ACC112 (cell line): ENCODE measurements around the gene CLCN7.

Source experiments
- H2AFZ ChIP-seq: fragments of 200-600 bp; sonication (generic); one replicate; pipeline ENCODE4 v1.6.0; 2017; ENCODE audit warnings: antibody characterized with exemption, low read length; ENCODE audit not compliant: unreplicated experiment
- H3K27ac ChIP-seq: fragments of 200-600 bp; sonication (generic); 2 replicates; pipeline ENCODE4 v1.5.1; 2014; ENCODE audit warnings: low read depth, mild to moderate bottlenecking, antibody characterized with exemption, low read length, moderate library complexity
- H3K27me3 ChIP-seq: fragments of 200-600 bp; sonication (generic); 2 replicates; pipeline ENCODE4 v1.6.1; 2014; ENCODE audit warnings: mild to moderate bottlenecking, antibody characterized with exemption, low read length, moderate library complexity, mixed read lengths; ENCODE audit not compliant: insufficient read depth
- H3K36me3 ChIP-seq: fragments of 200-600 bp; sonication (generic); 2 replicates; pipeline ENCODE4 v1.6.1; 2016; ENCODE audit warnings: mild to moderate bottlenecking, antibody characterized with exemption, low read length, moderate library complexity, mixed read lengths; ENCODE audit not compliant: insufficient read depth
- H3K4me1 ChIP-seq: fragments of 200-600 bp; sonication (generic); one replicate; pipeline ENCODE4 v1.6.1; 2016; ENCODE audit warnings: low read length, mixed read lengths; ENCODE audit not compliant: insufficient read depth, unreplicated experiment, control insufficient read depth
- H3K4me3 ChIP-seq: fragments of 200-600 bp; sonication (generic); 2 replicates; pipeline ENCODE4 v1.5.1; 2014; ENCODE audit warnings: mild to moderate bottlenecking, low read depth, low read length
- H3K79me2 ChIP-seq: fragments of 200-600 bp; sonication (generic); one replicate; pipeline ENCODE4 v1.6.0; 2016; ENCODE audit warnings: low read length; ENCODE audit not compliant: control insufficient read depth, unreplicated experiment, insufficient read depth

The CLCN7 gene

DNA sequence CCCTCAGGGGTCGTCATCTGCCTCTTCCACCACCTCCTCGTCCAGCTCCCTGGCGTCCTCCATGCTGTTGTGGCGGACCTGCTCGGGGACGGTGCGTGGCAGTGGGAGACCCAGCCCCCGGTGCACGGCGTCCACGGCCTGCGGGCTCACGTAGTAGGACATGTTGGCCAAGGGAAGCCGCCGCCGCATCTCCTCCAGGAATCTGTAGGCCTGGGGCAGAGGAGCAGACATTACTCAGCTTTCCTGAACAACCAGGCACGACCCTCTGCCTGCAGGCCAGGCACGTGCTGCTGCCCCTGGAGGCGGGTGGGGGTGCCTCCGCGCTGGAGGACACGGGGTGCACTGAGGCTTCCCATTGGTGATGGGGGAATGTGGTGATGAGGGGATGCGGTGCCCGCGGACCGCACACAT lies 36.1 kb upstream of the CLCN7 start:
- H2AFZ ChIP-seq = no peak overlapping the region
- H3K27ac ChIP-seq = no peak overlapping the region
- H3K4me1 ChIP-seq = no peaks in the 10 kb centered on the region
- no peak overlapping the region for H3K4me3 ChIP-seq
- peaks cover 9% of the 10 kb centered on the region; the same call in 1 of the 2 replicates for H3K36me3 ChIP-seq
- H3K79me2 ChIP-seq = no peaks in the 10 kb centered on the region
- H3K27me3 ChIP-seq = no peaks in the 10 kb centered on the region

DNA sequence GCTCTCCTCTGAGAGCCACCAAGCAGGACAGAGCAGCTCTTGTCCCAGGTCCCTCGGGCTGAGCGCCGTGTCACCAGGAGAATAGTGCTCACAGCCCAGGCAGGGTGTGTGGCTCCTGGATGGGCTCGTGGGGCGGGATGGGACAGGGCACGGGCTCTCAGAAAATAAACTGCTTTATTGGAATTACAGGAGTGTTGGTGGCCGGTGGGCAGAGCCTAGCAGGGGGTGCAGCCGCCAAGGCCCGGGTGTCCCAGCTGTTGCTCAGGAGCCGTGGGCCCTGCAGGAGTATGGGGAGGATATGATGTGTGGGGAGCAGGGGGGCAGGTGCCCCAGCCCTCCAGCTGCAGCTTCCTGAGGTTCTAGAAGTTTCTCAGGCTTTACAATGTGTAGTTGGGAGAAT lies 35.4 kb upstream of the CLCN7 start:
- no peaks in the 10 kb centered on the region for H3K27me3 ChIP-seq
- H3K79me2 ChIP-seq = no peaks in the 10 kb centered on the region
- H3K4me1 ChIP-seq = no peaks in the 10 kb centered on the region
- H3K36me3 ChIP-seq = peaks cover 9% of the 10 kb centered on the region; the same call in 1 of the 2 replicates
- no peak overlapping the region for H3K4me3 ChIP-seq
- no peak overlapping the region for H2AFZ ChIP-seq
- no peak overlapping the region for H3K27ac ChIP-seq

DNA sequence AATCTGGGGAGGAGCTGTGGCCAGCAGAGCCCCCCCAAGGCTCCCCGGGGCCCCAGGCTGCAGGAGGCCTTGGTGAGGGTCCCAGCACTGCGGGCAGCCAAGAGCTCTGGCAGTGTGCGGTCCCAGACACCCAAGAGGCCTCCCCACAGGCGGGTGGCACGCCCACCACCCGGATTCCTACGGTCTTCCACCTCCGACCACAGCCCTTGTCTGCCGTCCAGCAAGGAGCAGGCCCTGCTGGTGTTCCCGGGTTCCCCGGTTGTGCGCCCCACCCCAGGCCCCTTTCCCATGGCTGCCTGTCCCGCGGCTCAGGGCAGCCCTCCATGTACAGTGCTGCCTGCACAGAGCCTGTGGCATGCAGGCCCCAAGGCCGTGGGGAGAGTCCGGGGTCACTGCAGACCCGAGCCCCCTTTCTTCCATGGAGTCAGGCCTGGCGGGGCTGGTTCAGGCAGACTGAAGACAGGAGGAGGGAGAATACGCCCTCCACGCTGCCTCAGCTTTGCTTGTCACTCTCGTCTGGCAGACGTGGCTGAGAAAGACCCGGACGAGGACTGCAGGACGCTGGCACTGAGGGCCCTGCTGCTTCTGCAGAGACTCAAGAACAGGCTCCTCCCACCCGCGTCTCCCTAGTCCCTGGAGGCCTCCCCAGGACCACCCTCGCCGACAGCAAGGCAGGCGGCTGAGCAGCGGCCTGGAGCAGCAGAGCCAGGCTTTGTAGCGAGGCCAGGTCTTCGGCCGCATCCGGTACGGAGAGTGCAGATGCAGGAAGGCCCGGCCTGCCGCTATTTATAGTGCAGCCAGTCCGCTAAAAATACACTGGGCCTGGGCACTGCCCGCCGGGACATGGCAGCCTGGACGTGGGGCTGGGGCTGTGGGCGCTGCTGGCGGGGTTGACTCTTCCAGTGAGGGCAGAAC lies 34.7 kb upstream of the CLCN7 start:
- Histone ChIP-seq H3K27me3 (no peaks in the 10 kb centered on the region), H3K4me1 (no peaks in the 10 kb centered on the region), H3K36me3 (peaks cover 9% of the 10 kb centered on the region; the same call in 1 of the 2 replicates), H2AFZ (no peak overlapping the region), H3K27ac (no peak overlapping the region), H3K79me2 (no peaks in the 10 kb centered on the region), H3K4me3 (no peak overlapping the region)

DNA sequence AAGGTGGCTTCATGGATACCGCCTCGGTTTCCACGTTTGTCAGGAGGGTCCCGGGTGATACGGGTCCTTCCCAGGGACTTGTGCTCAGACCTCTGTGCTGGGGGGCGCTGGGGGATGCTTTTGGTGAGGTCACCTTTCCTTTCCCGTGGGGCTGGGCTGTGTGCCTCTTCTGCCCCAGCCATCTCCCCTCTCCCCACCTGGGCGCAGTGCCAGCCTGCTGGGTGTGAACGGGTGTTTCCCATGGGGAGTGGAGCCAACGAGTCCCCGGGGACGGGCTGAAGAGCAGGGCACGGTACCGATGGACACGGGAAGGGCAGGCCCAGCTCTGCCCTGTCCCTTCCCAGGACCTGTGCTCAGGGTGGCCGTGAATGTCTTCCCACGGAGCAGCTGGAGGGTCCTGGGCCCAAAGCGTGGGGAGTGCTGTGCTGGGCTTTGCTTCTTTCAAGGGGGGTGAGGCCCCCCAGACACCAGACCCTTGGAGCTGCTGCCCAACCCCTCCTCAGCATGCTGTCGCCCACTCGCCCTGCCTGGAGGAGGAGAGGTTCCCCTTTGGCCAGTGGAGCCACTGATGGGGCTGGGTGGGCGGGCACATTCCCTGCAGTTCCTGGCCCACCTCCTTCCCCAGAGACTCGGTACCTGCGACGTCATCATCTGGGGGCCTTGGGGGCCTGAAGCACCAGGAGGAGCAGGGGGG lies 33.8 kb upstream of the CLCN7 start:
- Histone ChIP-seq H3K36me3 (peaks cover 6% of the 10 kb centered on the region; the same call in 1 of the 2 replicates), H3K4me3 (no peak overlapping the region), H3K4me1 (no peaks in the 10 kb centered on the region), H3K27me3 (no peaks in the 10 kb centered on the region), H3K27ac (no peak overlapping the region), H2AFZ (no peak overlapping the region), H3K79me2 (no peaks in the 10 kb centered on the region)

DNA sequence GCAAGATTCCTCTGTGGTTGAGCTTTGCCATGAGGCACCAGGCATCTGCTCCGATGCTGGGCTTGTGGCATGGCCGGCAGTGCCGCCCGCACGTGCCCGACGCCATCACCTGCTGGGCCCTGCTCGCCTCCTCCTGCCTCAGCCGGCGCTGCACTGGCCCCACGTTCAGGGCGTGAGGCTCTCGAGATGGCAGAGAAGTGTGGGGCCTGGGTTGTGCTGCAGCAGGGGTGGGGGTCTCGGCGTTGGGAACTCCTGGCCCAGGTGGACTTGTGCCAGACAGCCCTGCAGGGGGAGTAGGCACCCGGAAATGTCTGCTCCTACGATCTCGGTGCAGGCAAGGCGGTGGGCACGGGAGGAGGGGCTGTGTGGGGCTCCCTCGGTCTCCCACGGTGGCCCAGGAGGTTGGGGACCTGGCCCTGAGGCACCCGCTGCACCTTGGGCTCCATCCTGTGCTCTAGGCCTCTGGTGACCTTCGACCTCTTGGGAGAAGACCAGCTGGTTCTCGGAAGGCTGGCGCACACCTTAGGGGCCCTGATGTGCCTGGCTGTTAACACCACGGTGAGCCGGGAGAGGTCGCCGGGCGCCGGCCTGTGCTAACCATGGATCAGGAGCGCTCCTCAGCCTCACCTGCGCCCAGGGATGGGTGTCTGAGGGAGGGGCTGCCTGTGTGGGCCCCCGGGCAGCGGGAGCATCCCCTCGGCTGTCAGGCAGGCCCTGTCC lies 31.8 kb upstream of the CLCN7 start:
- peaks cover 6% of the 10 kb centered on the region; the same call in 1 of the 2 replicates for H3K36me3 ChIP-seq
- H3K4me3 ChIP-seq = no peak overlapping the region

DNA sequence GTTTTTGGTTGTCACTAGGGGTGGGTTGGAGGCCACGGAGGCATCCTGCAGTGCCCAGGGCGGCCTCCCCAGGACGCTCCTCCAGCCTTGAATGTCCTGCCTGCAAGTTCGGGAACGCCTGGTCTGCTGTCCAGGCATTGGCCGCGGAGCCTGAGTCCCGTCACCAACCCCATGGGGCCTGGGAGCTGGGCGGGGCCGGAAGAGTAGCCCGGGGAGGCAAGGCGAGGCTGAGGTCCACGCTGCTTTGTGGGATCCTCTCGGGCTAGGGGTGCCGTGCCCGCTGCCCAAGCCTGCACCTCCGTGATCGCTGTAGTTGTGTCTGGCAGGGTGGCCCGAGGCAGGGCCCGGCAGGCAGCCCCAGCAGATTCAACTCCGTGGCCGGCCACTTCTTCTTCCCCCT lies 31.1 kb upstream of the CLCN7 start:
- H3K4me1 ChIP-seq = no peaks in the 10 kb centered on the region
- H3K27me3 ChIP-seq = no peaks in the 10 kb centered on the region
- H3K79me2 ChIP-seq = no peaks in the 10 kb centered on the region
- no peak overlapping the region for H3K27ac ChIP-seq
- H3K4me3 ChIP-seq = no peak overlapping the region
- H3K36me3 ChIP-seq = peaks cover 6% of the 10 kb centered on the region; the same call in 1 of the 2 replicates
- no peak overlapping the region for H2AFZ ChIP-seq

More for the DNA sequence above, 31.8 kb upstream of the CLCN7 start:
- Histone ChIP-seq H3K27ac (no peak overlapping the region), H2AFZ (no peak overlapping the region), H3K79me2 (no peaks in the 10 kb centered on the region), H3K4me1 (no peaks in the 10 kb centered on the region), H3K27me3 (no peaks in the 10 kb centered on the region)

DNA sequence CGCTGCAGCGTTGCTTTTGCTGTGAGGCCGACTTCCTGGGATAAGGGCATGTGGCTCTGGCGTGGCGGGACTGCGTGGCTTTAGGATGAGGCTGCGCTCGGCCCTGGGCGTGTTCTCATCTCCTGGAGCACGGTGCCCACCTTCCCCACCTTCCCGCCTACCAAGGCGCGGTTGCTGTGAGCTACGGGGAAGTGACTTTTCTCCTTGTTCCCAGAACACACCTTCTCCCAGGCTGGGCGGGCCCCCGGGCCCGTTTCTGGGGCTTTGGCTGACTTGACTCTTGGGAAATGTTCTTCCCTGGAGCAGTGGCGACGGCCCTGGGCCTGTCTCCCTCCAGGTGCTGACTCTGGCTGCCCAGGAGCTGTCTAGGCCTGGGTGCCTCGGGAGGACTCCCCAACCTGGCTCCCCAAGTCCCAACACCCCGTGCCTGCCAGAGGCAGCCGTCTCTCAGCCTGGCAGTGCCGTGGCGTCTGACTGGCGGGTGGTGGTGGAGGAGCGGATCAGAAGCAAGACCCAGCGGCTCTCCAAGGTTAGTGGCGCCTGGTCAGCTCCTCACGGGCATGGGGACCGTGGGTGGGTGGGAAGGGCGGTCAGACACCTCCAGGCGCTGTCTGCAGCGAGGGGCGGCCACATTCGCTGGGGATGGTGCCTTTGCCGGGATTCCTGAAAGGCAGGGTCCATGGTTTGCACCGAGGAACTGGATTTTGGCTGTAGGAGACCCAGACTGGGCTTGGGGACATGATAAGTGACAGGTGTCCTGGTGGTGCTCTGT lies 30.4 kb upstream of the CLCN7 start:
- H3K79me2 ChIP-seq = no peaks in the 10 kb centered on the region
- H3K4me3 ChIP-seq = no peak overlapping the region
- no peak overlapping the region for H3K27ac ChIP-seq
- no peaks in the 10 kb centered on the region for H3K4me1 ChIP-seq
- H3K36me3 ChIP-seq = peaks cover 6% of the 10 kb centered on the region; the same call in 1 of the 2 replicates
- no peaks in the 10 kb centered on the region for H3K27me3 ChIP-seq
- H2AFZ ChIP-seq = no peak overlapping the region

DNA sequence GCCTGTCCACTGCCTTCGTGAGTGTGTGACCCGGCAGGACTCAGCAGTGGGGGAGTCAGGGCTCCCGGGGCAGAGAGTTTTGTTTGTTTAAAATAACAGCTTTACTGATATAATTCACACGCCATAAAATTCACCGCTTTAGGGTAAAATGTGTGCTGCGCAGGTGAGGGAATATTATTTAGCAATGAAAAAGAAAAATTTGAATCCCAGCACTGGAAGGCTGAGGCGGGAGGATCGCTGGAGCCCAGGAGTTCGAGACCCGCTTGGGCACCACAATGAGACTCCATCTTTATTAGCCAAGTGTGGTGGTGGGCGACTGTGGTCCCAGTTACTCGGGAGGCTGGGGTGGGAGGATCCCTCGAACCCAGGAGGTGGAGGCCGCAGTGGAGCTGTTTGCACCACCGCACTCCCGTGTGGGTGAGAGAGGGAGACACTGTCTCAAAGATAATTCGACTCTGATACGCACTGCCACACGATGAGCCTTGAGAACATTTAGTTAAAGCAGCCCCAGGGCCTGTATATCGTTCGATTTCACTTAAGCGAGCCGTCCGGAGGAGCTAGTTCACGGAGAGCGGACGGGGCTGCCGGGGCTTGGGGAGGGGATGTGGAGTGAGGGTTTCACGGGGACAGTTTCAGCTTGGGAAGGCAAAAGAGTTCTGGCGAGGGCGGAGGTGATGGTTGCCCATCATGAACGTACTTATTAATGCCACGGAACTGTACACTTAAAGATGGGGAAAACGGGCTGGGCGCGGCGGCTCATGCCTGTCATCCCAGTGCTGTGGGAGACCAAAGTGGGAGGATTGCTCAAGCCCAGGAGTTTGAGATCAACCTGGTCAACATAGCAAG lies 28.5 kb upstream of the CLCN7 start:
- no peak overlapping the region for H3K4me3 ChIP-seq
- no peak overlapping the region for H3K27ac ChIP-seq
- H3K4me1 ChIP-seq = no peaks in the 10 kb centered on the region
- H2AFZ ChIP-seq = no peak overlapping the region
- no peaks in the 10 kb centered on the region for H3K79me2 ChIP-seq
- H3K27me3 ChIP-seq = no peaks in the 10 kb centered on the region
- peaks cover 6% of the 10 kb centered on the region; the same call in 1 of the 2 replicates for H3K36me3 ChIP-seq

DNA sequence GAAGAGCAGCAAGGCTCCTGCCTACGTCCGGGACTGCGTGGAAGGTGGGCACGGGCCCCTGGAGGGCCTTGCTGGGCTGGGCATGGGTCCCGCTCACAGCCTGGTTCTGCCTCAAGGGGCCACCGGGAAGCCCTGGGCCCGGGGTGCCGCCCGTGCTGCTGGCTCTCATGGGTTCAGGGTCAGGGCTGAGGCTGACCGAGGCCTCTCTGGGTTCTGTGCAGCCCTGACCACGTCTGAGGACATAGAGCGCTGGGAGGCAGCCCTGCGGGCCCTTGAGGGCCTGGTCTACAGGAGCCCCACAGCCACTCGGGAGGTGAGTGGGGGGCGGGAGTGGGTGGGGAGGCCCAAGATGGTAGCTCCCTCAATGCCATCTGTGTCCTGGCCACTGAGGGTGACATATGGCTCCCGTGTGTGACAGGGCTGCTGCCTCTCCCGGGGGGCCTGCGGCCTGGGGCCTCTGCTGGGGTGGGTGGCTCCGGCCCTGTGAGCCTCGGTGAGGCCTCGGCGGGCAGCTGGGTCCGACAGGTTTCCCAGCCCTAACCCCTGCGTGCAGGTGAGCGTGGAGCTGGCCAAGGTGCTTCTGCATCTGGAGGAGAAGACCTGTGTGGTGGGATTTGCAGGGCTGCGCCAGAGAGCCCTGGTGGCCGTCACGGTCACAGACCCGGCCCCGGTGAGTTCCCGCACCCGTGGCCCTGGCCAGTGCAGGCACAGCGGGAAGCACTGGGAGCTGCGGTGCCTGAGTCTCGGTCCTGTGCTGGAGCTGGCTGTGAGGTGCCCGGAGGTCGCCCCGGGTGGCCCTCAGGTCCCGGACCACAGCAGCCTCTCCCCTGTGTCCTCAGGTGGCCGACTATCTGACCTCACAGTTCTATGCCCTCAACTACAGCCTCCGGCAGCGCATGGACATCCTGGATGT lies 27.5 kb upstream of the CLCN7 start:
- no peak overlapping the region for H3K27ac ChIP-seq
- H3K4me3 ChIP-seq = no peak overlapping the region
- no peaks in the 10 kb centered on the region for H3K4me1 ChIP-seq
- H3K79me2 ChIP-seq = no peaks in the 10 kb centered on the region
- H3K36me3 ChIP-seq = peaks cover 6% of the 10 kb centered on the region; the same call in 1 of the 2 replicates
- no peak overlapping the region for H2AFZ ChIP-seq
- H3K27me3 ChIP-seq = no peaks in the 10 kb centered on the region
